Measurements from ENCODE around the gene CHID1. TPM values are rescaled to one million over a fixed set of nuclear protein-coding genes. Genes with fewer than 3 reads are reported as not detected.

The CHID1 gene
- total and polyA plus RNA-seq, 9 of the 15 experiments (the other 6 are each of a cell fraction or from before 2014, with no cell fraction given) = 15.1 to 108 (median 39.8) TPM

DNA sequence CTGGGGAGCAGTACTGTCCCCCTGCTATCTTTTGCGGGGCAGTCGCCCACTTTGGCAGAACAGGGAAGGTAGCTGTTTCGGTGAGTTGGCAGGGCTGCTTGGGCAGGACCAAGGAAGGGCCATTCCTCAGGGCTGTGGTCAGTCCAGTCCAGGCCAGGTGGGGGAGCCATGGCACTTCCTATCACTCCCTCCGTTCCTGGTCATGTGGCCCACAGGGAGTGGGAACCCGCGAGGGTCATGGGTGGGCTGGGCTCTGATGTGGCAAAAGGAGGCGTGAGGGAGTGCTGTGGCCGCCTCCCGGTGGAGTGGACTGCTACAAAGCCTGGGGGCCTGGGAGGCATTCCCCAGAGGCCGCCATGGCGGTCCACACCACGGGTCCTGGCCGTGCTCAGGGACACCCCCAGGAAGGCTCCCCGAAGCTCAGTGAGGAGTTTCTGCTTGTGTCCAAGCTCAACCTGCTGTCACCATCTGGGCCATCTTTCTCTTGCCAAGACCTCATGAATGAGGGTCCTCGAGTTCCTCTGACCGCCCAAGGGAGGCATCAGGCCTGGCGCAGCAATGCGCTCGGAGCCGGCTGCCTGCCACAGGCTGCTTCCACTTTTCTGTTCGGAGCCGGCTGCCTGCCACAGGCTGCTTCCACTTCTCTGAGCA lies 11.9 kb downstream of the CHID1 start (continued):
- TF ChIP-seq, protein P1, sequence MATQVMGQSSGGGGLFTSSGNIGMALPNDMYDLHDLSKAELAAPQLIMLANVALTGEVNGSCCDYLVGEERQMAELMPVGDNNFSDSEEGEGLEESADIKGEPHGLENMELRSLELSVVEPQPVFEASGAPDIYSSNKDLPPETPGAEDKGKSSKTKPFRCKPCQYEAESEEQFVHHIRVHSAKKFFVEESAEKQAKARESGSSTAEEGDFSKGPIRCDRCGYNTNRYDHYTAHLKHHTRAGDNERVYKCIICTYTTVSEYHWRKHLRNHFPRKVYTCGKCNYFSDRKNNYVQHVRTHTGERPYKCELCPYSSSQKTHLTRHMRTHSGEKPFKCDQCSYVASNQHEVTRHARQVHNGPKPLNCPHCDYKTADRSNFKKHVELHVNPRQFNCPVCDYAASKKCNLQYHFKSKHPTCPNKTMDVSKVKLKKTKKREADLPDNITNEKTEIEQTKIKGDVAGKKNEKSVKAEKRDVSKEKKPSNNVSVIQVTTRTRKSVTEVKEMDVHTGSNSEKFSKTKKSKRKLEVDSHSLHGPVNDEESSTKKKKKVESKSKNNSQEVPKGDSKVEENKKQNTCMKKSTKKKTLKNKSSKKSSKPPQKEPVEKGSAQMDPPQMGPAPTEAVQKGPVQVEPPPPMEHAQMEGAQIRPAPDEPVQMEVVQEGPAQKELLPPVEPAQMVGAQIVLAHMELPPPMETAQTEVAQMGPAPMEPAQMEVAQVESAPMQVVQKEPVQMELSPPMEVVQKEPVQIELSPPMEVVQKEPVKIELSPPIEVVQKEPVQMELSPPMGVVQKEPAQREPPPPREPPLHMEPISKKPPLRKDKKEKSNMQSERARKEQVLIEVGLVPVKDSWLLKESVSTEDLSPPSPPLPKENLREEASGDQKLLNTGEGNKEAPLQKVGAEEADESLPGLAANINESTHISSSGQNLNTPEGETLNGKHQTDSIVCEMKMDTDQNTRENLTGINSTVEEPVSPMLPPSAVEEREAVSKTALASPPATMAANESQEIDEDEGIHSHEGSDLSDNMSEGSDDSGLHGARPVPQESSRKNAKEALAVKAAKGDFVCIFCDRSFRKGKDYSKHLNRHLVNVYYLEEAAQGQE (IDR thresholded peaks at IDR 0.05; ENCODE audit: borderline replicate concordance) = peak; percentile 51
- TF ChIP-seq, protein P1 (CRISPR knock-in tag; IDR thresholded peaks at IDR 0.05; ENCODE audit: low read depth) = no peak
- TF ChIP-seq, protein P2, sequence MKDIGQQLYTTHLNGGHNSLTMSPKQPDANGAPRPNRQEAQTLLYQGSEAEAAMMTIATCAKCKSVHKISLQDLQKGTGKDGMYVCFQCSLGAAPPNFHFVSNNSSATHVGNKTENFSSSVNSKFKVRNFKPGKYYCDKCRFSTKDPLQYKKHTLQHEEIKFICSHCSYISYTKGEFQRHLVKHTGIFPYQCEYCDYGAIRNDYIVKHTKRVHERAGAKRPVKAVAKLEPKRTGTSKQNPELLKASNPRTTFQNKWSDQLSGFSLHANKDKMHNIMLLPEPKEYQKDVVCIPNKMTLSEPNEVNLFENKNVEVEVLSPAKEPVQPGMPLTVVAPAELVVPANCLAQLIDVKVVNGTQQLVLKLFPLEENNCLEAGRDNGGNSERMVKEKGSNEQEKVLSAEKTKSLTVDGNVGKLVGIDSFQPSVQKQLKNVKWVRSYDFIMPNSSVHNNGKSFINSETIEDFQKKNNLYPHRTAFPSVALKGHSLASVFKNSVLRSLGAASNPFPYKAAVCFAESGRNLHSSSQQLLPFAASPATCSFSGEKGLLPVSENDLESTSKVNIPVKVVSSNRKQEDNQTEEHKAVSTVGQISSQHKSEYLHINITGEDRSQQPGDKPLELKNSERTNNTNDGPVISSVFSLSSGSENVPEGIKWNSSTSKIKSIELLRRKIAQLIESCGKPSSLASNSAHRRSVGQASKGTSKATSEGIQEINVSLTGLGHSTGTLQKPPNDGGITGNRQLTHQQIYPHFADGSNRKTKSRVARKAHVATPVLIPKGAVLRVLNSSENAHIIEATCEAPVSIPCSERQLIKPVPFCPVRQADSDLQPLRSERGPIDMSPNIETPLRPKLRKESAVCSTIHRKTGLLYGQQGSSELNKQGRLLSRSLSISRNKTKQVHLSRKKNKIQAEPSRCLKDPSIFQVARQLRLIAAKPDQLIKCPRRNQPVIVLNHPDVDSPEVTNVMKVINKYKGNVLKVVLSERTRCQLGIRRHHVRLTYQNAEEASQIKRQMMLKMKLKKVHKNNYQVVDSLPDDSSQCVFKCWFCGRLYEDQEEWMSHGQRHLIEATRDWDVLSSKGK (CRISPR knock-in tag; IDR thresholded peaks at IDR 0.05) = no peak
- TF ChIP-seq NEUROD1 (IDR thresholded peaks at IDR 0.05; ENCODE audit: borderline replicate concordance, low read depth, low read length, partially characterized antibody) (no peak), HCFC1 (IDR thresholded peaks at IDR 0.05; ENCODE audit: low read depth, low read length) (0 out of 2 replicates have a peak, but pooled peaks have one; percentile 4), ZBTB17 (CRISPR knock-in tag; IDR thresholded peaks at IDR 0.05) (no peak), ZNF79 (CRISPR knock-in tag; IDR thresholded peaks at IDR 0.05; ENCODE audit: low read depth) (no peak), SMAD1 (IDR thresholded peaks at IDR 0.05; ENCODE audit: low read depth, low read length, partially characterized antibody) (no peak), KDM2B (CRISPR knock-in tag; IDR thresholded peaks at IDR 0.05) (no peak), ZC3H8 (IDR thresholded peaks at IDR 0.05) (no peak), MECOM (CRISPR knock-in tag; IDR thresholded peaks at IDR 0.05) (no peak), MCM7 (IDR thresholded peaks at IDR 0.05) (no peak)
- TF ChIP-seq, protein P3, sequence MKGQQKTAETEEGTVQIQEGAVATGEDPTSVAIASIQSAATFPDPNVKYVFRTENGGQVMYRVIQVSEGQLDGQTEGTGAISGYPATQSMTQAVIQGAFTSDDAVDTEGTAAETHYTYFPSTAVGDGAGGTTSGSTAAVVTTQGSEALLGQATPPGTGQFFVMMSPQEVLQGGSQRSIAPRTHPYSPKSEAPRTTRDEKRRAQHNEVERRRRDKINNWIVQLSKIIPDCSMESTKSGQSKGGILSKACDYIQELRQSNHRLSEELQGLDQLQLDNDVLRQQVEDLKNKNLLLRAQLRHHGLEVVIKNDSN (CRISPR knock-in tag; IDR thresholded peaks at IDR 0.05) = peak; percentile 60
